WTC11 (cell line): ENCODE measurements around the gene DHX30. TPM values are rescaled to one million over a fixed set of nuclear protein-coding genes. Genes with fewer than 3 reads are reported as not detected.

Experiments
- ATAC-seq: fragments of 200-7000 bp; cut with Tn5 transposase; 2 replicates; pipeline ENCODE4 v1.10.0; 2021; ENCODE audit warnings: mild to moderate bottlenecking, moderate library complexity
- CTCF ChIA-PET: fragments of 300-600 bp; sonication (Branson Sonifier 250); formaldehyde crosslinking; loops from one replicate; lab custom pipeline; 2021; ENCODE audit warnings: antibody characterized with exemption; lab: Charles Lee
- POLR2A ChIA-PET: fragments of 350-600 bp; sonication (Branson Sonifier 250); formaldehyde crosslinking; loops from one replicate; lab custom pipeline; 2021; ENCODE audit warnings: antibody characterized with exemption; lab: Charles Lee
- DNase-seq: peaks from one replicate; pipeline ENCODE4 v3.0.0; 2021; ENCODE audit warnings: low spot score
- H3K27ac Mint-ChIP-seq: 2 replicates; pipeline ENCODE4 v1.8.0; 2021; ENCODE audit warnings: mixed read lengths
- H3K27me3 Mint-ChIP-seq: 2 replicates; pipeline ENCODE4 v1.8.0; 2021; ENCODE audit warnings: low read depth, mild to moderate bottlenecking, moderate library complexity, mixed read lengths
- H3K36me3 Mint-ChIP-seq: 2 replicates; pipeline ENCODE4 v1.8.0; 2021; ENCODE audit warnings: mixed read lengths
- H3K4me1 Mint-ChIP-seq: 2 replicates; pipeline ENCODE4 v1.8.0; 2022; ENCODE audit warnings: mixed read lengths
- H3K4me3 Mint-ChIP-seq: 2 replicates; pipeline ENCODE4 v1.8.0; 2021; ENCODE audit warnings: mild to moderate bottlenecking, moderate library complexity, mixed read lengths
- H3K9me3 Mint-ChIP-seq: 2 replicates; pipeline ENCODE4 v1.8.0; 2021; ENCODE audit warnings: mixed read lengths
- FOXK1 ChIP-seq: sonication (generic); formaldehyde crosslinking; IDR thresholded peaks from 2 replicates; pipeline ENCODE4 v1.8.0; 2022; ENCODE audit warnings: mild to moderate bottlenecking, moderate library complexity, missing genetic modification reagents
- FOXP1 ChIP-seq: sonication (generic); formaldehyde crosslinking; IDR thresholded peaks from 2 replicates; pipeline ENCODE4 v1.8.0; 2022; ENCODE audit warnings: missing genetic modification reagents, mild to moderate bottlenecking, moderate library complexity, borderline replicate concordance
- FOXP4 ChIP-seq: sonication (generic); formaldehyde crosslinking; IDR thresholded peaks from 2 replicates; pipeline ENCODE4 v1.8.0; 2022; ENCODE audit warnings: mild to moderate bottlenecking, missing genetic modification reagents
- NR3C1 ChIP-seq: sonication (generic); formaldehyde crosslinking; conservative IDR thresholded peaks from 2 replicates; pipeline ENCODE4 v1.8.1; 2023; ENCODE audit warnings: low read depth, mild to moderate bottlenecking, missing genetic modification reagents
- RELA ChIP-seq: sonication (generic); formaldehyde crosslinking; IDR thresholded peaks from 2 replicates; pipeline ENCODE4 v1.8.1; 2022; ENCODE audit warnings: missing genetic modification reagents, mild to moderate bottlenecking, borderline replicate concordance
- SMAD3 ChIP-seq: sonication (generic); formaldehyde crosslinking; IDR thresholded peaks from 2 replicates; pipeline ENCODE4 v1.8.0; 2022; ENCODE audit warnings: missing genetic modification reagents, mild to moderate bottlenecking, borderline replicate concordance
- STAT6 ChIP-seq: sonication (generic); formaldehyde crosslinking; conservative IDR thresholded peaks from 2 replicates; pipeline ENCODE4 v1.8.1; 2023; ENCODE audit warnings: mild to moderate bottlenecking, low read depth, missing genetic modification reagents, moderate library complexity
- TEAD4 ChIP-seq: sonication (generic); formaldehyde crosslinking; IDR thresholded peaks from 2 replicates; pipeline ENCODE4 v1.8.0; 2022; ENCODE audit warnings: mild to moderate bottlenecking, missing genetic modification reagents
- USF1 ChIP-seq: sonication (generic); formaldehyde crosslinking; IDR thresholded peaks from 2 replicates; pipeline ENCODE4 v1.8.0; 2022; ENCODE audit warnings: mild to moderate bottlenecking, missing genetic modification reagents
- ZNF219 ChIP-seq: sonication (generic); formaldehyde crosslinking; IDR thresholded peaks from 2 replicates; pipeline ENCODE4 v1.8.0; 2023; ENCODE audit warnings: missing genetic modification reagents, mild to moderate bottlenecking, borderline replicate concordance
- ZNF416 ChIP-seq: fragments of 250-450 bp; sonication (Bioruptor Pico); IDR thresholded peaks from 2 replicates; pipeline ENCODE4 v1.9.0; 2021; ENCODE audit warnings: mild to moderate bottlenecking, inconsistent platforms
- ZNF425 ChIP-seq: fragments of 250-450 bp; sonication (Bioruptor Pico); conservative IDR thresholded peaks from 2 replicates; pipeline ENCODE4 v1.9.0; 2021; ENCODE audit warnings: mild to moderate bottlenecking
- ZNF532 ChIP-seq: fragments of 250-450 bp; sonication (Bioruptor Pico); IDR thresholded peaks from 2 replicates; pipeline ENCODE4 v1.9.0; 2021; ENCODE audit warnings: mild to moderate bottlenecking, borderline replicate concordance
- total RNA-seq: library from RNA; stranded (reverse); gene quantifications from 3 replicates; pipeline ENCODE4 v1.2.3, GENCODE V29; 2021
- TF ChIP-seq, protein P1 (sequence below): sonication (generic); formaldehyde crosslinking; IDR thresholded peaks from 2 replicates; pipeline ENCODE4 v1.8.0; 2023; ENCODE audit warnings: mild to moderate bottlenecking, missing genetic modification reagents

The DHX30 gene
- total RNA-seq, 1 experiment from 2014 or later: 98.1 TPM

DNA sequence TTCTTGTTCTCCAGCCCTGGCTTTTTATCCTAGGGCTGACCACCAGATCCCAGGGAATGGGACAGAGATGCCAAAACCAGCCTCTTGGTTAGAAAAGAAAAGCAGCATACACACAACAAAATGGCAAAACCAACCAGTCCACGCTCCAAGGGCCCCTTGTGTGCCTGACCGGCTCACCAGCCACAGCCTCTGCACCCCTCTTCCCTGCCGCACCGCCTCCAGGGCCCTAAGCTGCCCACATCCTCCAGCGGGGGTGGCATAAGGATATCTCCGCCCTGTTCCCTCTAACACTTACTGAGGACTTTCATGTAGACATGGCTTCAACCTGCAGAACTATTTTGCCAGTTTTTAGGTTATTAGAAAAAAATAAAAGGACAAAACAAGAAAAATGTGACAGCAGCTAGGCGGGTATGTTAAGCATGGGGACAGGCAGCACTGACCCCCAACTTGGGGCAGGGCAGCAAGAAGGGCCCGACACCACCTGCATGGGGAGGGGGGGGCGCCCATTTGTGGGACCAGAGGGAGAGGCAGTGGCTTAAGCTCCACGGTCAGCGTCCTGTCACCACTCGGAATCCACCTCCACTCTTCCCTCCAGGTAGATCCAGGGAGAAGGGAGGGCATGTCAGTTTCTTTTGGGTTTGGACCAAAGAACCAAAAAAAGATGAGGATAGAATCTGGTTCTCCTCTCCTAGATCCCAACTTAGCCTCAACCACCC, 49.1 kb downstream of the DHX30 start (continued):
- TF ChIP-seq, protein P1, sequence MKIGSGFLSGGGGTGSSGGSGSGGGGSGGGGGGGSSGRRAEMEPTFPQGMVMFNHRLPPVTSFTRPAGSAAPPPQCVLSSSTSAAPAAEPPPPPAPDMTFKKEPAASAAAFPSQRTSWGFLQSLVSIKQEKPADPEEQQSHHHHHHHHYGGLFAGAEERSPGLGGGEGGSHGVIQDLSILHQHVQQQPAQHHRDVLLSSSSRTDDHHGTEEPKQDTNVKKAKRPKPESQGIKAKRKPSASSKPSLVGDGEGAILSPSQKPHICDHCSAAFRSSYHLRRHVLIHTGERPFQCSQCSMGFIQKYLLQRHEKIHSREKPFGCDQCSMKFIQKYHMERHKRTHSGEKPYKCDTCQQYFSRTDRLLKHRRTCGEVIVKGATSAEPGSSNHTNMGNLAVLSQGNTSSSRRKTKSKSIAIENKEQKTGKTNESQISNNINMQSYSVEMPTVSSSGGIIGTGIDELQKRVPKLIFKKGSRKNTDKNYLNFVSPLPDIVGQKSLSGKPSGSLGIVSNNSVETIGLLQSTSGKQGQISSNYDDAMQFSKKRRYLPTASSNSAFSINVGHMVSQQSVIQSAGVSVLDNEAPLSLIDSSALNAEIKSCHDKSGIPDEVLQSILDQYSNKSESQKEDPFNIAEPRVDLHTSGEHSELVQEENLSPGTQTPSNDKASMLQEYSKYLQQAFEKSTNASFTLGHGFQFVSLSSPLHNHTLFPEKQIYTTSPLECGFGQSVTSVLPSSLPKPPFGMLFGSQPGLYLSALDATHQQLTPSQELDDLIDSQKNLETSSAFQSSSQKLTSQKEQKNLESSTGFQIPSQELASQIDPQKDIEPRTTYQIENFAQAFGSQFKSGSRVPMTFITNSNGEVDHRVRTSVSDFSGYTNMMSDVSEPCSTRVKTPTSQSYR (CRISPR knock-in tag): no peak
- TF ChIP-seq USF1 (CRISPR knock-in tag) (no peak), FOXP1 (CRISPR knock-in tag) (no peak), TEAD4 (CRISPR knock-in tag) (no peak), FOXK1 (no peak), ZNF425 (no peak), SMAD3 (CRISPR knock-in tag) (no peak), ZNF416 (no peak), FOXP4 (CRISPR knock-in tag) (no peak), RELA (CRISPR knock-in tag) (no peak), ZNF219 (CRISPR knock-in tag) (no peak), STAT6 (CRISPR knock-in tag) (no peak)

DNA sequence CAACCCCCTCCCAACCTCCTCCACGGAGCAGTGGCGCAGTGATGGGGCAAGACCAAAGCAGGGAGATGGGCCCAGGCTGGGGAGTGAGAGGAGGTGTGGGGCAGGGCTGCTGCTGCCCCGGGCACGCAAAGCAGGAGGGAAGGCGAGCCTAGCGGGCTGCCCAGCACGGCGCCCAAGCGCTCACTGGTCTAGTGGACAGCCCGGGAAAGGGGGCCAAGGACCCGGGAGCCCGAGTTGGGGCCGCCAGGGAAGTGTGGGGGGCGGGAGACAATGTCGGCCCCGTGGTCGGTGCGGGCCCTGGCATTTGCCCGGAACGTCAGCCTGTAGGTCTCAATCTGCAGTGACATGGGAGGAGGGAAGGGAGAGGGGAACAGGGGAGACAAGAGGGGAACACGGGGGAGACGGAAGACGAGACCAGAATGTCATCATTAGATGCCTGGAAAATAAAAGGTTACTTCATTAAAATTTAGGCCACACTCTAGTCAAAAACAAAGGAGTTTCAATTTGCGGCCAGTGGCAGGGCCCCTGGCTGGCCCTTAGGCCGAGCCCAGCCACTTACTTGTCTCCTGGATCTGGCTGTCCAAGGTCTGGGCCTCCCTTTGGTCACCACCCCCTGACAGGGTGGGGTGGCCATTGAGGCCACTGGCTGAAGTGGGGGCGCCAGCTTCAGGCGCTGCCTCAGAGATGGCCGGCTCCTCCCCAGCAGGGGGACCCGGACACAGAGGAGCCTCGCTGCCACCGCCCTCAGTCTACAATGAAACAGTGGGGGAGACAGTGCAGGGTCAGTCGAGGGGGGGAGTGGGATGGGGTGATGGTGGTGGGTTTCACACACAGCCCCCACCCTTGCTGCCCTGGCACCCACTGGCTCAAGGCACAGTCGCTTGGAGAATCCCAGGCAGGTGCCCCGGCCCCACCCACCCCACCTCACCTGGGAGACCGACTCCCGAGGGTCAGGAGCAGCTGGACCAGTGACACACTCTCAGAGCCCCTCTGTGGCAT, 50.0 kb downstream of the DHX30 start:
- ATAC-seq (peak; percentile 4; the same call in 1 of the 2 replicates), DNase-seq (no peak)
- H3K4me3 Mint-ChIP-seq: no peak overlapping the region
- H3K27me3 Mint-ChIP-seq: no peaks in the 10 kb centered on the region
- ChIA-PET POLR2A (no interaction called here), CTCF (interaction anchor here (0.5 to 5.5 kb wide), 8 partner anchors 15 to 335 kb away, joined by 3 to 45 read pairs (median 5); partner anchors contain the start of gene CDC25A)
- no peaks in the 10 kb centered on the region for H3K9me3 Mint-ChIP-seq
- peaks cover 41% of the 10 kb centered on the region for H3K36me3 Mint-ChIP-seq
- H3K27ac Mint-ChIP-seq: no peak overlapping the region
- H3K4me1 Mint-ChIP-seq: no peaks in the 10 kb centered on the region
- TF ChIP-seq NR3C1 (no peak), ZNF532 (no peak), SMAD3 (CRISPR knock-in tag) (no peak)
